Activated CD8-positive, alpha-beta T cell treated with anti-CD3 and anti-CD28 coated beads for 36 hours (primary cell): ENCODE results near the gene SMIM29. TPM values are rescaled to one million over a fixed set of nuclear protein-coding genes. Genes with fewer than 3 reads are reported as not detected.

Experiments used
- ATAC-seq: fragments of 200-7000 bp; cut with Tn5 transposase; one replicate; pipeline ENCODE4 v1.10.0; 2021; ENCODE audit warnings: mild to moderate bottlenecking, moderate library complexity
- CTCF ChIA-PET: fragments of 350-600 bp; sonication (Branson Sonifier 250); formaldehyde crosslinking; loops from one replicate; lab custom pipeline; 2021; ENCODE audit warnings: antibody characterized with exemption; lab: Charles Lee
- POLR2A ChIA-PET: fragments of 350-600 bp; sonication (Branson Sonifier 250); formaldehyde crosslinking; loops from one replicate; lab custom pipeline; 2021; ENCODE audit warnings: antibody characterized with exemption; lab: Charles Lee
- DNase-seq: peaks from one replicate; pipeline ENCODE4 v3.0.0-alpha.2; 2020
- H3K27ac Mint-ChIP-seq: one replicate; pipeline ENCODE4 v1.8.0; 2021; ENCODE audit warnings: mild to moderate bottlenecking, mixed read lengths
- H3K27me3 Mint-ChIP-seq: one replicate; pipeline ENCODE4 v1.8.0; 2021; ENCODE audit warnings: mixed read lengths
- H3K36me3 Mint-ChIP-seq: one replicate; pipeline ENCODE4 v1.8.0; 2021; ENCODE audit warnings: low read depth, mixed read lengths
- H3K4me1 Mint-ChIP-seq: one replicate; pipeline ENCODE4 v1.8.0; 2021; ENCODE audit warnings: low read depth, mixed read lengths
- H3K4me3 Mint-ChIP-seq: one replicate; pipeline ENCODE4 v1.8.0; 2021; ENCODE audit warnings: mild to moderate bottlenecking, moderate library complexity, mixed read lengths
- H3K9me3 Mint-ChIP-seq: one replicate; pipeline ENCODE4 v1.8.0; 2021; ENCODE audit warnings: mixed read lengths
- CTCF ChIP-seq: fragments of 200-600 bp; IDR thresholded peaks from one replicate; pipeline ENCODE4 v1.8.0; 2022; ENCODE audit warnings: antibody characterized with exemption, mild to moderate bottlenecking
- intact Hi-C: fragments of 100-400 bp; cut with micrococcal nuclease; formaldehyde crosslinking; loops from one replicate; pipeline ENCODE4 v1.10.0; 2022
- total RNA-seq, 2 experiments: library from RNA; stranded (reverse); gene quantifications; one replicate each; pipeline ENCODE4 v1.2.3, GENCODE V29; 2021

SMIM29 gene
- total RNA-seq, 2 experiments from 2014 or later: 13.3 to 16.4 TPM

- peaks cover 32% of the 10 kb centered on the region for H3K4me1 Mint-ChIP-seq
- ChIA-PET CTCF (interaction anchor here (0.7 to 1.5 kb wide), 4 partner anchors 10 to 41 kb away, joined by 3 to 7 read pairs (median 4); partner anchors contain the start of gene SMIM29), POLR2A (interaction anchor here (0.6 to 2.4 kb wide), 18 partner anchors 10 to 520 kb away, joined by 3 to 61 read pairs (median 7); partner anchors contain the start of genes NUDT3, RPS10, SMIM29 and SNRPC)
- no peak for TF ChIP-seq CTCF
- DNase-seq (peak; percentile 93), ATAC-seq (peak; percentile 70)
- no peaks in the 10 kb centered on the region for H3K27me3 Mint-ChIP-seq
- peak within 1 kb of the TSS; percentile 94 for H3K27ac Mint-ChIP-seq
- H3K36me3 Mint-ChIP-seq: peaks cover 33% of the 10 kb centered on the region
- intact Hi-C loops: loop anchor here (5.0 kb wide), 1 partner anchor 39 kb away; no protein-coding TSS in a partner anchor
- no peaks in the 10 kb centered on the region for H3K9me3 Mint-ChIP-seq
- peak within 1 kb of the TSS; percentile 93 for H3K4me3 Mint-ChIP-seq
Measured at GRCh38 chr6:34236443-34237315, 12.1 kb downstream of the SMIM29 start, which contains the start of gene HMGA1. Gene HMGA1 (plus strand): TSS chr6:34236873. CDS start chr6:34240781, 3,908 bp downstream.

- no peak for TF ChIP-seq CTCF
- Mint-ChIP-seq H3K27me3 (no peaks in the 10 kb centered on the region), H3K4me1 (peaks cover 26% of the 10 kb centered on the region), H3K9me3 (no peaks in the 10 kb centered on the region), H3K36me3 (peaks cover 27% of the 10 kb centered on the region), H3K27ac (peak overlapping the region; percentile 94), H3K4me3 (peak overlapping the region; percentile 85)
- ATAC-seq (peak; percentile 32), DNase-seq (peak; percentile 74)
- intact Hi-C loops: loop anchor here (5.0 kb wide), 1 partner anchor 39 kb away; no protein-coding TSS in a partner anchor
- POLR2A ChIA-PET: interaction anchor here (1.3 to 2.4 kb wide), 14 partner anchors 11 to 190 kb away, joined by 5 to 61 read pairs (median 8); partner anchors contain the start of genes NUDT3, RPS10 and SMIM29
- CTCF ChIA-PET: interaction anchor here (0.7 to 1.5 kb wide), 3 partner anchors 10 to 40 kb away, joined by 3 to 7 read pairs (median 4); no protein-coding TSS in a partner anchor
Measured at GRCh38 chr6:34236131-34236442, 12.7 kb downstream of the SMIM29 start.

GRCh38 chr6:34235307-34236130, 13.3 kb downstream of the SMIM29 start:
- Mint-ChIP-seq H3K27me3 (no peaks in the 10 kb centered on the region), H3K9me3 (no peaks in the 10 kb centered on the region), H3K27ac (peak overlapping the region; percentile 94), H3K4me1 (peaks cover 20% of the 10 kb centered on the region), H3K36me3 (peaks cover 22% of the 10 kb centered on the region), H3K4me3 (peak overlapping the region; percentile 85)
- ATAC-seq (peak; percentile 60), DNase-seq (peak; percentile 77)
- intact Hi-C loops: loop anchor here (5.0 kb wide), 1 partner anchor 38 kb away; no protein-coding TSS in a partner anchor
- ChIA-PET CTCF (no interaction called here), POLR2A (interaction anchor here (1.3 to 2.4 kb wide), 10 partner anchors 10 to 190 kb away, joined by 5 to 61 read pairs (median 10); partner anchors contain the start of genes RPS10 and SMIM29)
- TF ChIP-seq CTCF: no peak

GRCh38 chr6:34234667-34235306, 14.0 kb downstream of the SMIM29 start:
- Mint-ChIP-seq H3K27me3 (no peaks in the 10 kb centered on the region), H3K4me1 (peaks cover 13% of the 10 kb centered on the region), H3K4me3 (peak overlapping the region; percentile 4), H3K9me3 (no peaks in the 10 kb centered on the region), H3K36me3 (peaks cover 15% of the 10 kb centered on the region), H3K27ac (peak overlapping the region; percentile 53)
- no peak for TF ChIP-seq CTCF
- CTCF ChIA-PET: no interaction called here
- ATAC-seq: no peak
- intact Hi-C loops: loop anchor here (5.0 kb wide), 1 partner anchor 37 kb away; no protein-coding TSS in a partner anchor
- POLR2A ChIA-PET: no interaction called here
- no peak for DNase-seq
